OCI-LY1 (cell line): Measurements from ENCODE around the gene FBXO10.

Experiments used
- H2AFZ ChIP-seq: fragments of 200-600 bp; sonication (generic), shearing (Covaris generic); 2 replicates; pipeline ENCODE4 v1.6.0; 2014; ENCODE audit warnings: antibody characterized with exemption, mild to moderate bottlenecking, low read length
- H3F3A ChIP-seq: fragments of 200-600 bp; sonication (generic), shearing (Covaris generic); 2 replicates; pipeline ENCODE4 v1.6.0; 2014; ENCODE audit warnings: mild to moderate bottlenecking, antibody characterized with exemption, low read length, moderate library complexity; ENCODE audit not compliant: insufficient read depth
- H3K27ac ChIP-seq: fragments of 200-600 bp; sonication (generic); 2 replicates; pipeline ENCODE4 v1.5.1; 2014; ENCODE audit warnings: low read length, mixed run types, mild to moderate bottlenecking, low read depth; ENCODE audit not compliant: poor library complexity, severe bottlenecking
- H3K27me3 ChIP-seq: fragments of 200-600 bp; sonication (generic); 2 replicates; pipeline ENCODE4 v1.6.0; 2014; ENCODE audit warnings: antibody characterized with exemption, mild to moderate bottlenecking, low read length, moderate library complexity; ENCODE audit not compliant: insufficient read depth
- H3K36me3 ChIP-seq: fragments of 200-600 bp; sonication (generic); 2 replicates; pipeline ENCODE4 v1.6.1; 2014; ENCODE audit warnings: mild to moderate bottlenecking, antibody characterized with exemption, low read length, moderate library complexity, mixed read lengths; ENCODE audit not compliant: insufficient read depth
- H3K4me1 ChIP-seq: fragments of 200-600 bp; sonication (generic); 2 replicates; pipeline ENCODE4 v1.5.1; 2014; ENCODE audit warnings: mild to moderate bottlenecking, low read length, moderate library complexity; ENCODE audit not compliant: insufficient read depth, severe bottlenecking
- H3K4me2 ChIP-seq: fragments of 200-600 bp; sonication (generic), shearing (Covaris generic); 2 replicates; pipeline ENCODE4 v1.6.1; 2014; ENCODE audit warnings: low read length
- H3K4me3 ChIP-seq: fragments of 200-600 bp; sonication (generic); 2 replicates; pipeline ENCODE4 v1.5.1; 2014; ENCODE audit warnings: low read length, low read depth, mild to moderate bottlenecking, mixed read lengths; ENCODE audit not compliant: poor library complexity, severe bottlenecking
- H3K79me2 ChIP-seq: fragments of 200-600 bp; shearing (Covaris generic); 2 replicates; pipeline ENCODE4 v1.6.1; 2016; ENCODE audit warnings: mixed run types, low read length, mixed read lengths; ENCODE audit not compliant: insufficient read depth
- H3K9ac ChIP-seq: fragments of 200-600 bp; sonication (generic), shearing (Covaris generic); 2 replicates; pipeline ENCODE4 v1.6.1; 2014; ENCODE audit warnings: mild to moderate bottlenecking, low read length, mixed read lengths
- H3K9me2 ChIP-seq: fragments of 200-600 bp; sonication (generic), shearing (Covaris generic); 2 replicates; pipeline ENCODE4 v1.6.1; 2014; ENCODE audit warnings: low read depth, mild to moderate bottlenecking, low read length, mixed read lengths
- H3K9me3 ChIP-seq: fragments of 200-600 bp; shearing (Covaris generic); 2 replicates; pipeline ENCODE4 v1.6.1; 2014; ENCODE audit warnings: low read length, mixed read lengths
- H4K20me1 ChIP-seq: fragments of 200-600 bp; sonication (generic), shearing (Covaris generic); 2 replicates; pipeline ENCODE4 v1.6.0; 2016; ENCODE audit warnings: mild to moderate bottlenecking, low read length; ENCODE audit not compliant: insufficient read depth
- EZH2 ChIP-seq: fragments of 200-600 bp; sonication (generic), shearing (Covaris generic); IDR thresholded peaks from 2 replicates; pipeline ENCODE4 v1.8.0; 2017; ENCODE audit warnings: borderline replicate concordance, mixed run types, mild to moderate bottlenecking, antibody characterized with exemption, low read length, moderate library complexity, mixed read lengths
- TF ChIP-seq, protein P1 (sequence below): fragments of 200-600 bp; sonication (generic), shearing (Covaris generic); IDR thresholded peaks from 2 replicates; pipeline ENCODE4 v1.5.1; 2017; ENCODE audit warnings: mild to moderate bottlenecking, antibody characterized with exemption, low read length, moderate library complexity, mixed read lengths

The FBXO10 gene

DNA sequence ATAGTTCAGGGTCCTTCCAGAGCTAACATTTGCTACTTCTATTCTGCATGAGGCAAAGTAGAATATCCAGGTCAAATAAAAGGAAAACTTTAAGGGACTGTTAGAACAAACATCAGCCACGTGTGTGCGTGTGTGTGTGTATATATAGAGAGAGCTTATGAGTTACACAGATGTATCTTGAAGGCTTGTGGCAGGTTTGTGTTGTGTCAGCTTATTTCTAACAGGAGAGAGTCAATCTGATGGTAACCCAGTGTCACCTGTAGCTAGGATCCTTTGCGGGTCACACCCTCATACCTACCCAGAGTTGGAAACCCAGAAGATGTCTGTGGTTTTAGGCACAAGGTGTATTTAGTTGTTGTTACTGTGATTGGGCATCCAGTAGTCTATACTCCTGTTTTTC lies 77.7 kb downstream of the FBXO10 start:
- Histone ChIP-seq H3K27me3 (no peaks in the 10 kb centered on the region), H2AFZ (no peak overlapping the region), H3K4me3 (no peak overlapping the region), H3K9me2 (no peaks in the 10 kb centered on the region), H3K9ac (no peak overlapping the region), H3K79me2 (no peaks in the 10 kb centered on the region), H3K27ac (no peak overlapping the region), H3K36me3 (peaks cover 95% of the 10 kb centered on the region), H4K20me1 (no peaks in the 10 kb centered on the region), H3K9me3 (no peaks in the 10 kb centered on the region), H3F3A (no peaks in the 10 kb centered on the region), H3K4me1 (no peaks in the 10 kb centered on the region), H3K4me2 (no peak overlapping the region)
- TF ChIP-seq EZH2: no peak
- TF ChIP-seq, protein P1, sequence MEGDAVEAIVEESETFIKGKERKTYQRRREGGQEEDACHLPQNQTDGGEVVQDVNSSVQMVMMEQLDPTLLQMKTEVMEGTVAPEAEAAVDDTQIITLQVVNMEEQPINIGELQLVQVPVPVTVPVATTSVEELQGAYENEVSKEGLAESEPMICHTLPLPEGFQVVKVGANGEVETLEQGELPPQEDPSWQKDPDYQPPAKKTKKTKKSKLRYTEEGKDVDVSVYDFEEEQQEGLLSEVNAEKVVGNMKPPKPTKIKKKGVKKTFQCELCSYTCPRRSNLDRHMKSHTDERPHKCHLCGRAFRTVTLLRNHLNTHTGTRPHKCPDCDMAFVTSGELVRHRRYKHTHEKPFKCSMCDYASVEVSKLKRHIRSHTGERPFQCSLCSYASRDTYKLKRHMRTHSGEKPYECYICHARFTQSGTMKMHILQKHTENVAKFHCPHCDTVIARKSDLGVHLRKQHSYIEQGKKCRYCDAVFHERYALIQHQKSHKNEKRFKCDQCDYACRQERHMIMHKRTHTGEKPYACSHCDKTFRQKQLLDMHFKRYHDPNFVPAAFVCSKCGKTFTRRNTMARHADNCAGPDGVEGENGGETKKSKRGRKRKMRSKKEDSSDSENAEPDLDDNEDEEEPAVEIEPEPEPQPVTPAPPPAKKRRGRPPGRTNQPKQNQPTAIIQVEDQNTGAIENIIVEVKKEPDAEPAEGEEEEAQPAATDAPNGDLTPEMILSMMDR: no peak

DNA sequence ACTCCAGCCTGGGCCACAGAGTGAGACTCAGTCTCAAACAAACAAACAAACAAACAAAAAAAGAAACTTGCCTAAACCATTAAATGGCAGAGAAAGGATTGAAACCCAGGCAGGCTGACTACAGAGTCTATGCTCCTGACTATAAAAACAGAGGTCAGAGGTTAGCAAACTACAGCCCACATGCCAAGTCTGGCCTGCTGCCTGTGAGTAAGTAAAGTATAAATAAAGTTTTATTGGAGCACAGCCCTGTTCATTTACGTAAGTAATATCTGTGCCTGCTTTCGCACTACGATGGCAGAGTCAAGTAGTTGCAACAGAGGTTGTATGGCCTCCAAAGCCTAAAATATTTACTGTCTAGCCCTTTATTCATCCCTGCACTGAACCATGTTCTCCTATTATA lies 78.9 kb downstream of the FBXO10 start:
- H3K9me2 ChIP-seq: no peaks in the 10 kb centered on the region
- H3K9ac ChIP-seq: no peak overlapping the region
- no peak overlapping the region for H3K4me2 ChIP-seq
- H3K4me3 ChIP-seq: no peak overlapping the region
- no peak for TF ChIP-seq EZH2
- TF ChIP-seq, protein P1: no peak
- H3K27ac ChIP-seq: no peak overlapping the region
- H3K4me1 ChIP-seq: no peaks in the 10 kb centered on the region
- peaks cover 95% of the 10 kb centered on the region for H3K36me3 ChIP-seq
- no peaks in the 10 kb centered on the region for H3K9me3 ChIP-seq
- H2AFZ ChIP-seq: no peak overlapping the region
- H3K27me3 ChIP-seq: no peaks in the 10 kb centered on the region
- no peaks in the 10 kb centered on the region for H3F3A ChIP-seq
- H3K79me2 ChIP-seq: no peaks in the 10 kb centered on the region
- H4K20me1 ChIP-seq: no peaks in the 10 kb centered on the region

DNA sequence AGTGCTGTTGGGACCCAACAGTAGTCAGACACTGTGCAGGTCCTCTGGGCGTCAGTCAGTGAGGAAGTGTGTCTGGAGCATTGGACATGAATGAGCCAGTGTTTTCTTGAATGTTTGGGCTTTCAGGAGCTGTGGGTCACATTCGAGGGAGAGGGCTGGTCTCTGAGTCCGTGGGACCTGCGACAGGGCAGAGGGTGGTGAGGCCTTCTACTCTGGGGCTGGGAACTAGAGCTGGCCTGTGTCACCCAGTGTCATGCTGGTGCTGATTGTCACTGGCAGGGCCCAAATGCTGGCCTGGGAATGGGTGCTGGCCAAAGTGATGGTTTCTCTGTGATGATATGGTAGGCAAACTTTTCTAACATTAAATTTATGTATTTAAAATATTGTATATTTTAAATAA lies 80.2 kb downstream of the FBXO10 start:
- H3K36me3 ChIP-seq: peaks cover 93% of the 10 kb centered on the region
- no peak overlapping the region for H2AFZ ChIP-seq
- TF ChIP-seq, protein P1: no peak
- TF ChIP-seq EZH2: no peak
- no peaks in the 10 kb centered on the region for H3K27me3 ChIP-seq
- no peaks in the 10 kb centered on the region for H3K79me2 ChIP-seq
- H3K4me3 ChIP-seq: no peak overlapping the region
- H4K20me1 ChIP-seq: no peaks in the 10 kb centered on the region
- H3K9ac ChIP-seq: no peak overlapping the region
- H3K9me3 ChIP-seq: no peaks in the 10 kb centered on the region
- no peaks in the 10 kb centered on the region for H3F3A ChIP-seq
- H3K4me1 ChIP-seq: no peaks in the 10 kb centered on the region
- no peak overlapping the region for H3K4me2 ChIP-seq
- no peak overlapping the region for H3K27ac ChIP-seq
- H3K9me2 ChIP-seq: no peaks in the 10 kb centered on the region
